DMS79 (cell line): ENCODE results near the gene OMA1.

Experiments used
- DNase-seq: peaks from one replicate; lab custom pipeline; 2025; lab: John Stamatoyannopoulos, UW

Gene OMA1

GRCh38 chr1:58431901-58432620, 114.5 kb downstream of the OMA1 start:
- DNase-seq = no peak
